Measurements from ENCODE around the gene GRK7.
"Not testable (repeated sequence)": the region's sequence is repeated elsewhere in the genome, so short reads cannot be mapped to it uniquely, and the experiment has no call there.

The GRK7 gene

DNA sequence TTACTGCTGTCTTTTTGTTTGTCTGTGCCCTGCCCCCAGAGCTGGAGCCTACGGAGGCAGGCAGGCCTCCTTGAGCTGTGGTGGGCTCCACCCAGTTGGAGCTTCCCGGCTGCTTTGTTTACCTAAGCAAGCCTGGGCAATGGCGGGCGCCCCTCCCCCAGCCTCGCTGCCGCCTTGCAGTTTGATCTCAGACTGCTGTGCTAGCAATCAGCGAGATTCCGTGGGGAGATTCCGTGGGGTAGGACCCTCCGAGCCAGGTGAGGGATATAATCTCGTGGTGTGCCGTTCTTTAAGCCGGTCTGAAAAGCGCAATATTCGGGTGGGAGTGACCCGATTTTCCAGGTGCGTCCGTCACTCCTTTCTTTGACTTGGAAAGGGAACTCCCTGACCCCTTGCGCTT is 656 bp upstream of the GRK7 start:
- DNase-seq = not testable (repeated sequence)

DNA sequence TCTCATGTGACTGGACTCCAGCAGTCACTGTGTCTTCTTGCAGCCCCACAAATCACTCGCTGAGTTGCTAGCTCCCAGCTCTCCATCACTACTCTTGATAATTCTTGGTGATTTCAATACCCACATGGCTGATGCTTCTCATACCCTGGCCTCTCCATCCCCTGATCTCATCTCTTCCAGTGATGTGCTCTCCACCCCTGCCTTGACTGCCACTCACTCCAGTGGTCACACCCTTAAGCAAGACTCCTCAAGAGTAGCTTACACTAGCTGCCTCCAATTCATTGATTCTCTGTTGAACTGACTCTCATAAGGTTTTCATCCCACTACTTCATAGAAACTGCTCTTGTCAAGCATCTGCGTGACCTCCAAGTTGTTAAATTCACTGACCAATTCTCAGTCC is 837 bp downstream of the GRK7 start:
- DNase-seq = no peak

- no peak for DNase-seq
These were observed 1.3 kb downstream of the GRK7 start for GRCh38 chr3:141764465-141764864.

DNA sequence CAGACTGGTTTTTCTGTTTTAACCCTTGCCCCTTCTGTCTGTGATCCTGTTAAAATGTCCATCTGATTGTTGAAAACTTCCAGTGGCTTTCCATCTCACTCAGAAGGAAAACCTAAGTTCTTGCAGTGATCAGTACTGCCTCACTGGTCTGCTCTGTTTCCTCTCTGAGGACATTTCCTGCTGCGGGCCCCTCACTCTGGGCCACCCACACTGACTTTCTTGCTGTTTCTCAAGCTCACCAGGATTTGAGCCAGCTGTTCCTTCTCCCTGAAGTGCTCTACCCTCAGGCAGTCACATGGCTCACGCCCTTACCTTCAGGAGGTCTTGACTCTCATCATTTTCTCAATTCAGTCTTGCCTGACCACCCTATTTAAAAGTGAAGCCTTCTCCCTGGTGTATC is 1.8 kb downstream of the GRK7 start:
- no peak for DNase-seq

DNA sequence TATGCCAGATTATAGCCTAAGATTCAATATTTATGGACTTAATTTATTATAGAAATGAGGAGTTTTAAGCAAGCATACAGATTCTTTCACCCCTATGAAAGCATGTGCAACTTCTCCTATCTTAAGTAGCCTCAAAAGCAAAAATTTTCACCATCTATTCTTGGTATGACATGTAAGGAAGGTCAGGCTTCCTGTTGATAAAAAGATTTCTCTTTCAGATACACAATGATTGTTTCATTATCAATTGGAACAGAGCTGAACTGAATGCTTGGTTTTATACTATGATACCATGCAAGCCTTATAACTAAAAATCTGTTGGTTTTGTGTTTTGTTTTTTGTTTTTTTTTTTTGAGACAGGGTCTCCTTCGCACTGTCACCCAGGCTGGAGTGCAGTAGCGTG is 3.9 kb downstream of the GRK7 start:
- no peak for DNase-seq

DNA sequence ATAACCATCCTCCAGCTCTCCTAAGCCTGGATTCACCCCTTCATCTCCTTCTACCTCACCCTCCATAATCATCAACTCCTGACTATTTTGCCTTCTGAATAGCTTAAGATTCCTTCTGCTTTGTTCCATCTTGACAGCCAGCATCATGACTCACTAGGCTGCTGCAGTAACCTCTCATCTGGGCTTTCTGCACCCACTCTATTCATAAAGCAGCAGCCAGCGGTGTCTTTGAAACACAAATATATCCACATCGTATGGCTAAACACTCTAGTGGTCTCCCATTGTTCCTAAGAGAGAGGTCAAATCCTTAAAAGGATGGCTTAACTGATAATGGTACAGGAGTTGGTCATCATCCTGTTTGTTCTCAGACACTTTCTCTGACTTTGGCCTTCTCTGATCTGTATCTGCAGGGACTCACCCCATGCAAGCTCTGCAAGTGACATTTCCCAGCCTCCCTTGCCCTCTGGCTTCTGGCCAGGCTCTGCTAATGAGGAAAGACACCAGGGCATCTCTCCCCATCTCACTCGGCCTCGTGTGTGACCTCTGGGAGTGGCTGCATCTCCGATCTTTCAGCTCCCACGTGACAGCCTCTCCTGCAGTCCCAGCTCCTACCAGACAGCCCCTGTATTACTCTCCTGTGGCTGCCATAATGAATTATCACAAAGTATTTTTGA is 6.2 kb downstream of the GRK7 start:
- no peak for DNase-seq

- DNase-seq = no peak
These were observed 10.5 kb downstream of the GRK7 start for GRCh38 chr3:141773676-141774075.

GRCh38 chr3:141776376-141776775 is 13.2 kb downstream of the GRK7 start:
- DNase-seq = no peak

GRCh38 chr3:141776885-141777284 is 13.7 kb downstream of the GRK7 start:
- no peak for DNase-seq

DNA sequence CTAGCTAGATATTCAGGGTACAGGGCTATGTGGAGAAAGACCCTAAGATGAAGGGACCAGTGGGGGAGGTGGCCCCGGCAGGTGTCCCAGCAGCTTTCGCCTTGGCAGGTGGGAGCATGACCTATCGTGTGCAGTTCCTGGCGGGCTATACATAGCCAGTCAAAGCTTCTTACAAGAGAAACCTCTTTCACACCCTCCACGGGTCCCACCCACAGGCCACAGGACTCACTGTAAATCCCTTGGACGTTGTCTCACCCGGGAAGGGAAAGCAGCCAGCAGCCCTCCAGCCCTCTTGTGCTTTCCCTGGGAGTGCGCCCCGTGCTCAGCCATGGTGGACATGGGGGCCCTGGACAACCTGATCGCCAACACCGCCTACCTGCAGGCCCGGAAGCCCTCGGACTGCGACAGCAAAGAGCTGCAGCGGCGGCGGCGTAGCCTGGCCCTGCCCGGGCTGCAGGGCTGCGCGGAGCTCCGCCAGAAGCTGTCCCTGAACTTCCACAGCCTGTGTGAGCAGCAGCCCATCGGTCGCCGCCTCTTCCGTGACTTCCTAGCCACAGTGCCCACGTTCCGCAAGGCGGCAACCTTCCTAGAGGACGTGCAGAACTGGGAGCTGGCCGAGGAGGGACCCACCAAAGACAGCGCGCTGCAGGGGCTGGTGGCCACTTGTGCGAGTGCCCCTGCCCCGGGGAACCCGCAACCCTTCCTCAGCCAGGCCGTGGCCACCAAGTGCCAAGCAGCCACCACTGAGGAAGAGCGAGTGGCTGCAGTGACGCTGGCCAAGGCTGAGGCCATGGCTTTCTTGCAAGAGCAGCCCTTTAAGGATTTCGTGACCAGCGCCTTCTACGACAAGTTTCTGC is 15.0 kb downstream of the GRK7 start:
- DNase-seq = no peak

GRCh38 chr3:141779667-141780066 is 16.5 kb downstream of the GRK7 start:
- DNase-seq = no peak

DNA sequence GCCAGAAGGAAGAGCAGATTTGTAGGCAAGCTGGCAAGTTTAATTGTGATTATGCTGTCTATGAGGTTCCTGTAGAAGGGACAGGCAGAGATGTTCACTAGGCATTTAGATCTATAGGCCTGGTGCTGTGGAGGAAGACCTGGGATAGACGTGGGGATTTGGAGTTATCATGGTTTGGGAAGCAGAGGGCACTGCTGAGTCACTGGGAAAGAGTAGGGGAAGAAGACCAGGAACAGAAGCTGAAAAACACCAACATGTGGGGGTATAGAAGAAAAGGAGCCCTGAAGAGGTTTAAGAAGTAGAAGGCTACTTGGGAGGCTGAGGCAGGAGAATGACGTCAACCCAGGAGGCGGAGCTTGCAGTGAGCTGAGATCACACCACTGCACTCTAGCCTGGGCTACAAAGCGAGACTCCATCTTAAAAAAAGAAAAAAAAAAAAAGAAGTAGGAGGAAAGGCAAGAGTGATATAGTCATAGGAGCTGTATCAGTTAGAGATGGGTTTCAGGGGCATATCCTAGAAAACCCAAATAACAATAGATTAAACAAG is 19.3 kb downstream of the GRK7 start:
- no peak for DNase-seq

- no peak for DNase-seq
These were observed 20.4 kb downstream of the GRK7 start for GRCh38 chr3:141783632-141784031.

DNA sequence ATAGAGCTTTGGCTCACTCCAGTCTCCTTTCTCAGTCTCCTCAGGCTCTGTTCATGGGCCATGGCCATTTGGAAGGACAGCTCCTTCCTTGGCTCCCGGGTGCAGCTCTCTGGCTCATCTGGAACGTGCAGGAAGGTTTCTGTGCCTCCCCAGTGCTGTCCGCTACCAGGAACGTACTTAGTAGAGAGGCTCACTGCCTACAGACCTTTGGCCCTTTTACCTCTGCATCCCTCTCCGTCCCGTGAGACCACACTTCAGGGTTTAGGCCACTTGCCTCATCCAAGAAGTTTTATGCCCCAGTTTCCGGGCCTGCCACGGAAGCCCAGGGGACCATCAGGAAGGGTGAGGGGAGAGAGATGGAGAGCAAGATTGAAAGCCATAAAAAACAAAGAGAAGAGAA is 20.9 kb downstream of the GRK7 start:
- no peak for DNase-seq

- no peak for DNase-seq
These were observed 21.3 kb downstream of the GRK7 start for GRCh38 chr3:141784531-141784930.

GRCh38 chr3:141788149-141788548 is 24.9 kb downstream of the GRK7 start:
- no peak for DNase-seq

GRCh38 chr3:141788750-141789149 is 25.5 kb downstream of the GRK7 start:
- DNase-seq = not testable (repeated sequence)

DNA sequence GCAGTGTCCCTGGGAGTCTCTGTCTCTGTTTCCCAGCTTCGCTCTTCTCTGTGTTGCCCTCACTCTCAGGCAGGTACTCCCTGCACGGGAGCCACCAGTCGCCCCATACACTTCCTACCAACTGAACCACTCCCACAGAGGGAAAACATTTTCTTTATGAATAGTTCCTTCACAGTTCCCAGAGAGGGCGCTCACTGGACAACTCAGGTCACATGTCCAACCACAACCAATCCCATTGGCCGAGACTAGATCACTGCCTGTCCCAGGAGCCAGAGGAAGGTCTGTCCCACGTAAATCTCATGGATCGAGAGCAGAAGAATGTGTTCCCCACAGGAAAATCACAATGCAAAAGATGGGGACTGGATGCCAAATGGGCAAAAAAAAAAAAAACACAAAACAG is 26.1 kb downstream of the GRK7 start:
- no peak for DNase-seq

- no peak for DNase-seq
These were observed 27.0 kb downstream of the GRK7 start for GRCh38 chr3:141790171-141790570.

GRCh38 chr3:141792495-141792894 is 29.3 kb downstream of the GRK7 start:
- no peak for DNase-seq

DNA sequence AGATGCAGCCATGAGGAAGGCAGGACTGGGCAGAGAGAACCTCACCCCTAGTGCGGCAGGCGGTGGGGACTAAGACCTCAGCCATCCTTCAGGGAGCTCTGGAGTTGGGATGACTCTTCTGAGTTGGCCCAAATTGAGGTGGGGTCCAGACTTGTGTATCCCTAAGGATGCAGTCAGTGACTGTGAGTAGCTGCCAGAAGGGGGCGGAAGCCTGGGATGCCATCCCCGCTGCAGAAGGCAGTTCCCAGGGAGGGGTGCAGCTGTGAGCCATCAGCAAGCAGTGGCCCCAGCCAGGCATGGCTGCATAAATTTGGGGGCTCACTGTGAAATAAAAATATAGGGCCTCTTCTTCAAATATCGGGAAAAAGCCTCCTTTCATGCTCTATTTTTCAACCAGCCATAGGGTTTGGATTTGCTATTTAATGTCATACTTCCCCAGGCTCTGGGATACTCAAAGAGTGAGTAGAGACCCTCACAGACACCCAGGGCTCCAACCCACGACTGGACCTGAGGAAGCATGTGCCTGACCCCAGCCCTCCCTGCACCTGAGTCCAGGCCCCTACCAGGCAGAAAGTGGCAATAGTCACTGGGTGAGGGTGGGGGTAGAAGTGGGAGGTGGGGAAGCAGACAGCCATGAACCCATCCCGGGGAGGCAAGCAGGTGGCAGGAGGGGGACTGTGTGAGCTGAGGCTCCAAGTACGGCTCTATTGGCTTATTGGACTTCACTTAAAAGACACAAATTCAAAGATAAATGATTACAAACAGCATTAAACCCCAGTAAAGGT is 30.5 kb downstream of the GRK7 start:
- DNase-seq = no peak

GRCh38 chr3:141795276-141795675 is 32.1 kb downstream of the GRK7 start:
- DNase-seq = no peak

- no peak for DNase-seq
These were observed 32.5 kb downstream of the GRK7 start for GRCh38 chr3:141795741-141796080.
